GM21390 (cell line): ENCODE results near the gene TMEM33.

ENCODE experiments used
- ATAC-seq: cut with Tn5 transposase; IDR thresholded peaks from one replicate; pipeline ENCODE4 v1.9.1; 2021; ENCODE audit not compliant: unreplicated experiment

The TMEM33 gene

DNA sequence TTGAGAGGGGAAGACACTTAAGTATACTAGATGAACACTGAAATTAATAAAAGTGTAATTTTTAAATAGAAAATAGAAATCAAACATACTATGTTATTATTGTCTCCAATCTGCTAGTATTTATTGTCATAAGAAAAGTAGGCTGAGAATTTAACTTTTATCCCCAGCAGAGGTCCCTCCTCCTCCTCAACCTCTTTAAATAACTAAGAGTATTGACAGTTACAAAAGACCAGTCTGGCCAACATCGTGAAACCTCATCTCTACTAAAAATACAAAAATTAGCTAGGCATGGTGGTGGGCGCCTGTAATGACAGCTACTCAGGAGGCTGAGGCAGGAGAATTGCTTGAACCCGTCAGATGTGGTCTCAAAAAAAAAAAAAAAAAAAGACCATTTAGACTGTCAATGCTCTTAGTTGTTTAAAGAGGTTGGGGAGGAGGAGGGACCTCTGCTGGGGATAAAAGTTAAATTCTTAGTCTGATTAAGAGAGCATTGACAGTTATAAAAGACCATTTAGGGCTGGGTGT is 59.3 kb downstream of the TMEM33 start:
- ATAC-seq: no peak

DNA sequence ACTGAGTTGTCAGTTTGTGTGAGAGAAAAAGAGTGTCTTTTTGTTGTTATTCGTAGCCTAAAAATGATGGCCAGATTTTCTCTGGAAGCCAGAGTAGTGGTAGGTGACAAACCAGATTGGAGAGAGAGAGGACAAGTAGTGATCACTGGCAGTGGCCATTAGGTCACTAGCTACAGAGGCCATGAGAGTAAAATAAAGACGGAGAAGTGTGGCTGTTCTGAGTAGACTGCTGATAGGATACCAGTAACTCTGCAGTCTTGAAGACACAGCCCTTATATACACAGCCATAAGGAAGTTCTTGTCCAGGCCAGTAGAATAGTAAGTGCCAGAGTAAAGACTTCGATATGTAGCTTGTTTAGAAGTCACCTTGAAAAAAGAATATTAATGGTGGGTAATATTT is 62.8 kb downstream of the TMEM33 start:
- ATAC-seq: no peak

DNA sequence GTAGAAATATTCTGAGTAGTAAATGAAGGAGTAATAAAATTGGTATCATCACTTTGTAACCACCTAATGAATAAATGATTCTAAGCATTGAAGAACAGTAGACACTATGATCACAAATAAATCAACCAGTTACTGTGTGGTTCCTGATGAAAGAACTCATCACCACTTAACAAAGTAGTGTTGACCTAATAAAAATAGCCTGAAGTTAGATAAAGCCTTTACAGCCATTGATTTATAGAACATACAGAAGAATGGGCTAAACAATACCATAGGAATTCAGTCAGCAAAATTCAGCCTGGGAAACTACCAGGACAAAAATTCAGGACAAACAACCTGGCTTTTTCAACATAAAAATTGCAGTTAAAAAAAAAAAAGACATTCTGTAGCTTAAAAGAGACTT is 64.1 kb downstream of the TMEM33 start:
- no peak for ATAC-seq

DNA sequence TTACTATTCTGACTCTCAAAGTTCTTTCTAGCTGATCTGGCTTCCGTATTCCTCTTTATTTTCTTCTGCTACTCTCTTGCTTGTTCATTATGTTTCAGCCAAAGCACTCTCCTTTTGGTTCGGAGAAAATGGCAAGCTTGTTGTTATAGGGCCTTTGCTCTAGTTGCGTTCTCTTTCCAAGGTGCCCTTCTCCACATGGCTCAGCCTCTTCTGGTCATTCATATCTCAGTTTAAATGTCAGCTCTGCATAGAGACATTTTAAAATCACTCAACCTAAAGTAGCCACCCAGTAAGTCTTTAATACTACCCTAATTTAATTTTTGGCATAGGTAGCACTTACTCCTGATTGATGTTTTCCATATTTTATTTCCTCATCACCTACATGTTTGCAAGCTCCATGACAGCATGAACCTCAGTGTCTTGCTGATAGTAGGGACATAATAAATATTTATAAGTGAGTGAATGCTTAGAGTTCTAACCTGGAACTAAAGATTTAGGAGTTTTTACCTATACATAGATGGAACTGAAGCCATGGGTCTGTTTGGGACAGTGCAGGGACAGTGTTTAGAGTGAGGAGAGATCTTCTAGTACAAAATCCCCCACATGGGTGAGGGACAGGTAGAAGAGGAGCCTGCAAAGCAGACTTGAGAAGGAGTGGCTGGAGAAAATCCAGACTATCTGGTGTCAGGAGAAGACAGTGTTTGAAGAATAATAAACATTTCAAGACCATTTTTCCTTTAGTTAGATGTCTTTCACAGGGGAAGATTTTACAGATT is 73.0 kb downstream of the TMEM33 start:
- no peak for ATAC-seq
